SKM-1 treated with dmso at 0.1 percent for 144 hours (cell line): ENCODE results near the gene NEK8.

Experiments used
- DNase-seq: peaks from one replicate; lab custom pipeline; 2025; ENCODE audit not compliant: unreplicated experiment; lab: John Stamatoyannopoulos, UW

Gene NEK8

DNA sequence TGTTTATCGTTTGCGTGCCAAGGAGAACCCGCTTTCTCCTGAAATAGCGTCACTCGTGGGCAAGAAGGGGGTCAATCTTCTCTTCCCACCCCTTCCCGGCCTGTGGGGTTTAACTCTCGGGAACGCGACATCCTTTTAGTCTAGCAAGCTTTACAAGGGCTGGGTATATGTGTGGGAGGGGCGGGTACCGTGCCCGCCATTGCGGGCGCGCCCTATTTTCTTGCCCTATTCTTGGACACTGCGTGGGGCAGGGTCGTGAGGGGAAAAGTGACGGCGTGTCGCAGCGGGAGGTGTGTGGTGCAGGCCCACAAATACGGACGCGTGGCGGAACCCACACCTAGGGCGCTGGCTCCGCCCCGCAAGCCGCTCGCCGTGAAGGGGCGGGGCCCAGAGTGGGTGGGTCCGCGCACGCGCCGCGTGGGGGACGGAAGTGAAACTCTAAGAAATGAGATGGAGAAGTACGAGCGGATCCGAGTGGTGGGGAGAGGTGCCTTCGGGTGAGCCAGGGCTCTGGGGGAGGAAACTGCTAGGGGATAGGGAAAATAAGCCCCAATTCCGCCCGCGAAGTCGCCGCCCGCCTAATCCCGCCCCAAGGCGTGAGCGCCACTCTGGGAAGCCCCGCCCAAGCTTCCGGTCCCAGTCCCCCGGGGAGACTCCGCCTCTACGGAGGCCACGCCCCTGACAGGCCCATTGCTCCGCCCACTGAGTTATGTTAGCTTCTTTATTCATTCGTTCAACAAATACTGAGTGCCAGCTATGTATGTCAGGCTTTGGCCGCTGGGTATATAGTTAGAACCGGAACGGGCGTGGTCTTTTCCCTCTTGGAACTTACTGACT, at the start of gene NEK8:
TSS of gene NEK8 (plus strand) at position 425 of the 837 bp plus-strand sequence. CDS start at position 451, 26 bp downstream.
- DNase-seq: peak; percentile 93

DNA sequence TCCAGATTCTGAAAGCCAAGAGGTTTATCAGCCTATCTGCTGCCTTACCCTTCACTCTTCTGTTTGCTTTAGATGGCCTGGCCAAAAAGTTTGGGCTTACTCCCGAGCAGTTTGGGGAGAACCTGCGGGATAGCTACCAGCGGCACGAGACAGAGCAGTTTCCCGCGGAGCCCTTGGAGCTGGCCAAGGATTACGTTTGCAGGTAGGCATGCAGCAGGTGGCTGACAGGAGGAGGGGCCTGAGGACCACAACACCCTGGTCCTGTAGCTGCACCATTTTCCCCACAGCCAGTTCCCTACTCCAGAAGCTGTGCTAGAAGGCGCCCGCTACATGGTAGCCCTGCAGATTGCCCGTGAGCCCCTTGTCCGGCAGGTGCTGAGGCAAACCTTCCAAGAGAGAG, 45.9 kb upstream of the NEK8 start:
- DNase-seq: no peak

DNA sequence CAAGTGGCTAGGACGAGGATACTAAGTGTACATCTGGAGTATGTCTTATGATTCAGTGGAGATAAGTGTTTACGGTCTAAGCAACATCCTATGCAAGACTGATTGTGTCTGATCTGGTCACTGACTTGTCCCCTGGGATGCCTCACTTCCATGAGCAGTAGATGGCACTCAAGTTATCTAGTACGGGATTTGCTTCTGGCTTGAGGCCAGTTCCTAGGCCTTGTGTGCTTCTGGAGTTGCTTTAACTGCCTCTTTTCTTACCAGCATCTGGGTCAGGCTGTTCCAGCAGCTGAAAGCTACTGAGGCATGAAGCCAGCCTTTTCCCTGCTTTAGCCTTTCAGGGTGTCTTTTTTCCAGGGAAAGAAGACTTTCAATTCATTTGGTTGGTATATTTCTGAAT, 43.6 kb upstream of the NEK8 start:
- DNase-seq: no peak

DNA sequence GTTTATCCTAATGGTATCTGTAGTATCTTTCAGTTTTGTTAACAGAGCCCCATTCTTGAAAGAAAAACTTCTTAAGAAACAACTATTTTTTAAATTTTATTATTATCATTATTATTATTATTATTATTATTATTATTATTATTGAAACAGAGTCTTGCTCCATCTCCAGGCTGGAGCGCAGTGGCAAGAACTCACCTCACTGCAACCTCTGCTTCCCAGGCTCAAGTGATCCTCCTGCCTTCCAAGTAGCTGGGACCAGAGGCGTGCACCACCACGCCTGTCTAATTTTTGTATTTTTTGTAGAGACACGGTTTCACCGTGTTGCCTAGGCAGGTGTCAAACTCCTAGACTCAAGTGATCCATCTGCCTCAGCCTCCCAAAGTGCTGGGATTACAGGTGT, 43.2 kb upstream of the NEK8 start:
- no peak for DNase-seq

DNA sequence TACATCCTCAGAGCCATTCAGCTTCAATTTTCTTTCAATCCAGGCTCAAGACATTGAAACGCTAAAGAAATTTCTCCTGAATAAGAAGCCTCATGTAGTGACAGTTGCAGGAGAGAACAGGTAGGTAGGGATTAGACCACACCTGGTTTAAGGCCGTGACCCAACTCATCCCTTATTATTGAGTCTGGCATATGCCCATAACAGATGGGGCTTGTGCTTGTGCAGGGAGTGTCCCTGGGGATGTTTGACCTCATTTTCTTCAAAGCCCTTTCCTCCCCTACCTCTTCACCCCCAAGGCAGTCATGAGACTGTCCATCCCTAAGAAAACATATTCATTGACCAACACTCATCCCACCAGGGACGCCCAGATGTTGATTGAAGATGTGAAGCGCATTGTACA, 42.3 kb upstream of the NEK8 start:
- no peak for DNase-seq

GRCh38 chr17:28688481-28688880, 40.1 kb upstream of the NEK8 start:
- DNase-seq: no peak

GRCh38 chr17:28689011-28689410, 39.6 kb upstream of the NEK8 start:
- DNase-seq: no peak

- no peak for DNase-seq
These were observed 34.7 kb upstream of the NEK8 start for GRCh38 chr17:28693869-28694268.

DNA sequence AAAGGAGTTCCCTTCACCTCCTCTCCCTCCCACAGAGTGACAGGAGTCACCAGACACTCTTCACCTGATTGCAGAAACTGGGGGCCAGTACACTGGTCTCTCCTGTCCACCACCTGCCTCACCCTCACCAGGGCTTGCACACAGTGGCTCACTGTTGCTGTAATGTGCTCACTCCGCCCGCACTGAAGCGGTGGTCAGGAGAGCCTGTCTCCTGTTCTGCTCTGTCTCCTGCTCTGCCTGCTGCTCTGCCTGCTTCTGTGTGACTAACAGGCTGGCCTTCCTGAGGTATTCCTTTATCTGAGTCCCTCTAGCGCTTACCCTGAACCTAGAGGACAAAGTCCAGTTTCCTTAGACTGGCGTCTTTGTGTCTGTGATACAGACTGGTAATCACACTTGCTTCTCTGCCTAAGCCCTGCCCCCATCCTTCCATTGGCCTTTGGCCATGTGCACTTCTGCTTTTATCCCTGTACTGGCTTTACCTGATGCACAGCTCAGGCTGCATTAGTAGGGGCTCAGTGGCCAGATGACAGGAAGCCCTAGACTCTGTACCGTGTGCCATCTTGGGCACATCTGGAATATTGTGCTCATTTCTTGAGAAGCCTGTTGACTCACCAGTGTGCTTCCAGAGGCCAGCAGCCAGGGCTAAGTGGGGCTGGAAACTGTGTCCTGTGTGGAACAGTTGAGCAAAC, 30.2 kb upstream of the NEK8 start:
- DNase-seq: no peak

- no peak for DNase-seq
These were observed 28.3 kb upstream of the NEK8 start for GRCh38 chr17:28700278-28700677.

- DNase-seq: no peak
These were observed 27.6 kb upstream of the NEK8 start for GRCh38 chr17:28700830-28701492.

GRCh38 chr17:28702026-28702751, 26.4 kb upstream of the NEK8 start:
- DNase-seq: no peak

DNA sequence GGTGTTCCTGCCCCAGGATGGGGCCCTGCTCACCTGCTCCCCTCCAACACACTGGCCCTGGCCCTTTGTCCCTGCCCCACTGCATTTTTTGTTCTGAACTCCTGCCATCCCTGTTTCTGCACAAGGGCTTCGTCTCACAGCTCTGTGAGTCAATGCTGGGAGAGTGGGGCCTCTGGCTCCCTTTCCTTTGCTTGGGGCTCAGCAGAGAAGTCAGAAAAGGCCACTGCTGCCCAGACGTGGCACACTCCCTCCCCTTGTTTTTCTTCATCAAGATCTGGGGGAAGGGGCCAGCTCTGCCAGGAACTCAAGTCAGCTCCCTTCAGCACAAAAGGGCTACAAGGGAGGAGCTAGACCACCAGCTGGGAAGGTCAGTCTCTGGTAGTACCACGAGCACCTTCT, 25.8 kb upstream of the NEK8 start:
- DNase-seq: no peak

DNA sequence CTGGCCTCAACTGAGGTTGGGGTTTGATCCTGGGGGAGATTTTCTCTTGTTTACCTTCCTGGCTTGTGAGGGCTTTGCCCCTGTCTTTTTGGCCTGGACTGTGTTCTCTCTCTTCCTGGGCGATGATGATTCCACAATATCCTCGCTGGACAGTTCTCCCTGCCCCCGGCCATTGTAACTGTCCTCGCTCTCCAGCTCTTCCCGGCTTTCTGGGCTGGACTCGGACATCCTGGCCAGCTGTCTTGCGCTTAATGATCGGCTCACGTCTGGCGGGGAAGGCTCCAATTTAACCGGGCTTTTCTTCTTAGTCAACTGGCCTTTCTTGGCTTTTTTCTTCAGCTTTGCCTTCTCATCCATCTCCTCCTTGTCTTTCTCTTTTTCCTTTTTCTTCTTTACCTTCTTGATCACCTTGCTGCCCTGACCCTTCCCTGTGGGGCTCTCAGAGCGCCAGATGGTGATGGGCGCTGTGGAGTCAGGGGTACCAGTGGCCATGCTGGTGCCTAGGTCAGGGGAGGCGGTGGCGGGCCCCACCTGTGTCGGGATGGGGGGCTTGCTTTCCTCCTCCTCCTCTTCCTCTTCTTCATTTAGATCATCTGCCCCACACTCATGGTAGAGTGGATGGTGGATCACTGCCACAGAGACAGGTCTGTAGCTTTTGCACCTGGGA, 24.9 kb upstream of the NEK8 start:
- DNase-seq: no peak

DNA sequence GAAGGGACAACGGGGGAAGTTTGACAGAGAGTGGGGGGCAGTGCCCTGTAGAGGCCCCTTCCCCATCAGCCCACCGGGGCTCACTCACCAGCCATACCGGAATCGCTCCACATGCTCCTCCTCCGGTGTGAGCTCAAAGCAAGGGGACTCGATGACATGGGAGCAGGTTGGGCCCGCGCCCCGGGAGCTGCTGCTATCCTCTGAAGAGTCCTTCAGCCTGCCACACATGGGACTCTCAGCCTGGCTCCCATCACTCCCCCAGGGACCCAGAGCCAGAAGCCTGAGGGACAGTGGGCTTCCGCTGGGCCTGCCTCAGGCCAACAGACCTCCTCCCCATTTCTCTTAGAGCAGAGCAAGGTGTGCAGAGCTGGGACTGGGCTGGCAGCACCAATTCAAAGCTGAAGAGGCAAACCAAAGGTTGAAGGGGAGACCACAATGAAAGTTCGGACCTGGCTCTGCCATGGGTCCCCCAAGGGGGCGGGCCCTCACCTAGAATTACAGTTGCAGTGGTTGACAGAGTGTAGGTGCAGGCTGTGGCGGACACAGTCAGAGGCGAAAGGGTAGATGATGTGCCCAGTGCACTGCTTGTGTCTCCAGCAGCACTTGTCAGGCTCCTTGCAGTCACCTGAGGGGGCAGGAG, 24.2 kb upstream of the NEK8 start:
- no peak for DNase-seq

GRCh38 chr17:28705074-28705659, 23.4 kb upstream of the NEK8 start:
- DNase-seq: no peak

DNA sequence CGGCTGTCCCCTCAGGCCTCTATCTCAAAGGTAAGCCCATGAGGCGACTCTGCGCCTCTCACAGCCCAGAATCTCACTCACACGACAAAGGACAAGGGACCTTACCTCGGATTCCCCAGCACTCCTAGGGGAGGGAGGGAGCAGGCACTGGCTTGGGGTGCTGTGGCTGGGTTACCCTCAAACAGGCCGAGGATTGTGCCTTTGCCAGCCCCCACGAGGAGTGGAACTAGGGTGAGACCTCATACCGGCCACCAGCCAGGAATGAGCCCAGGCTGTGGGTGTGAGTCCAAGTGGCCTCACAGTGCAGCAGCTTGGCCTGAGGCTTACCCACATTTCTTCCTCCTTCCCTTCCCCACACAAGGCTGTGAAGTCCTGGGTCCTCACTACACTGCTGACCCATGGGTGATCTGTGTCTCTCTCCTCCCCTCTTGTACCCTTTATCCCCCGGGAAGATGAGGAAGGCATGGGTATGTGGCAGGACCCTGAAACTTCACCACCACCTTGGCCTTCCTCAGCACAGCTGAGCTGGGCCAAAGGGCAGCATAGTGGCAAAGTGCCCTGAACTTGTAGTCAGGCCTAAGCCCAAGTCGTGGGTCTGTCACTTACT, 22.8 kb upstream of the NEK8 start:
- DNase-seq: no peak

GRCh38 chr17:28706471-28707338, 21.9 kb upstream of the NEK8 start:
- DNase-seq: no peak

DNA sequence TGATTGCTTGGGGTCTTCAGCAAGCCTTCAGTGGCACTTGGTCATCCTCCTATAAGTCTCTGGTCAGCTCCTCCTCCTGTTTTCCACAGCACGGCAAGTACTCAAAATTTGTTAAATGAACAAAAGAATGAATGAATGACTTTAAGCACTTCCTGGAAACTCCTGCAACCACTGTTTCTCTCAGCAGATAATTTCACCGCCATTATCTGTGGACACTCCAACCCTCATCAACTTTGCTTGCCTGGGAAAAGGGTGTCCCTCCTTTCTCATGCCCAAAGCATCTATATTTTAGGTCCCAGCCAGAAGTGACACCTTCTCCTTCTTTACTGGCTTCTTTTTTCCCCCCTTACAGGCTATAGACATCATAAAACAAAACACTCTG, 21.3 kb upstream of the NEK8 start:
- DNase-seq: no peak
